Gastroesophageal sphincter (tissue), 4 donors: ENCODE measurements around the gene SLC22A6. TPM values are rescaled to one million over a fixed set of nuclear protein-coding genes. Genes with fewer than 3 reads are reported as not detected.

ENCODE experiments used
- ATAC-seq: fragments of 150-250 bp; one replicate; pipeline ENCODE4 v1.9.1; 2016; ENCODE audit warnings: mild to moderate bottlenecking, moderate library complexity
- H3K27ac ChIP-seq, 4 donors: fragments of 200-600 bp; sonication (generic) in 3 of 4; 1 replicate in 3 of 4; 2 replicates in 1 of 4; pipeline ENCODE4 v1.5.1; 2016 to 2019
- H3K27me3 ChIP-seq: fragments of 200-600 bp; sonication (generic); one replicate; pipeline ENCODE4 v1.5.1; 2019
- H3K36me3 ChIP-seq, 2 donors: fragments of 200-600 bp; sonication (generic); one replicate each; pipeline ENCODE4 v1.5.1; 2019; ENCODE audit warnings: control low read depth in 1 of 2
- H3K4me1 ChIP-seq, 3 donors: fragments of 200-600 bp; sonication (generic); 1 replicate in 2 of 3; 2 replicates in 1 of 3; pipeline ENCODE4 v1.5.1; 2016 to 2019; ENCODE audit warnings: control low read depth in 2 of 3
- H3K4me3 ChIP-seq, 2 donors: fragments of 200-600 bp; sonication (generic); one replicate each; pipeline ENCODE4 v1.5.1; 2019; ENCODE audit warnings: mild to moderate bottlenecking in 1 of 2, moderate library complexity in 1 of 2
- H3K9me3 ChIP-seq, 3 donors: fragments of 200-600 bp; sonication (generic); one replicate each; pipeline ENCODE4 v1.5.1; 2017 to 2019; ENCODE audit warnings: control low read depth in 2 of 3
- CTCF ChIP-seq, 4 experiments: fragments of 200-600 bp in 2 of 4; fragments of 450-650 bp in 2 of 4; sonication (generic) in 1 of 4; IDR thresholded peaks; one replicate each; pipeline ENCODE4 v1.5.1; 2017 to 2019; ENCODE audit warnings: antibody characterized with exemption in 4 of 4, mild to moderate bottlenecking in 2 of 4, moderate library complexity in 2 of 4
- EP300 ChIP-seq: sonication (generic); formaldehyde crosslinking; IDR thresholded peaks from one replicate; pipeline ENCODE4 v1.6.1; 2017; ENCODE audit warnings: antibody characterized with exemption, mild to moderate bottlenecking
- POLR2A ChIP-seq, 2 donors: fragments of 450-650 bp; IDR thresholded peaks; one replicate each; pipeline ENCODE4 v1.6.1; 2017; ENCODE audit warnings: antibody characterized with exemption in 2 of 2, mild to moderate bottlenecking in 2 of 2, moderate library complexity in 1 of 2
- POLR2AphosphoS5 ChIP-seq: sonication (generic); formaldehyde crosslinking; IDR thresholded peaks from one replicate; pipeline ENCODE4 v1.6.1; 2017; ENCODE audit warnings: antibody characterized with exemption
- WGBS, 2 donors: methylation state at CpG; one replicate each; pipeline ENCODE4 v1.1.5; 2018; ENCODE audit warnings: low coverage in 1 of 2; 5-methylcytosine and 5-hydroxymethylcytosine counted together
- total RNA-seq, 4 donors: library from RNA; depleted of rRNA; stranded (reverse); fragments of >200 nt; gene quantifications; one replicate each; pipeline ENCODE4 v1.1.0, GENCODE V29; 2016

The SLC22A6 gene
- total RNA-seq, 4 donors from 2014 or later = not detected

GRCh38 chr11:62934496-62934785 is 50.3 kb downstream of the SLC22A6 start:
- no peak for ATAC-seq
- no peaks in the 10 kb centered on the region for H3K27me3 ChIP-seq
- 67% methylated on average over 1 of the region's 1 CpG; no CpG with 5 or more reads in 1 of the 2 donors for WGBS, 2 donors
- no peak for TF ChIP-seq CTCF (IDR thresholded peaks at IDR 0.05)
- TF ChIP-seq EP300 = no peak
- no peak for TF ChIP-seq POLR2AphosphoS5
- TF ChIP-seq POLR2A (IDR thresholded peaks at IDR 0.05) = no peak
- no peaks in the 10 kb centered on the region for H3K9me3 ChIP-seq
- H3K36me3 ChIP-seq = no peaks in the 10 kb centered on the region
- no peak overlapping the region for H3K27ac ChIP-seq
- no peaks in the 10 kb centered on the region for H3K4me1 ChIP-seq
- no peak overlapping the region for H3K4me3 ChIP-seq

- WGBS, 2 donors = 83% methylated on average over 1 to 2 of the region's 5 CpGs
- Histone ChIP-seq H3K27me3 (no peaks in the 10 kb centered on the region), H3K9me3 (no peaks in the 10 kb centered on the region), H3K36me3 (no peaks in the 10 kb centered on the region), H3K4me1 (no peaks in the 10 kb centered on the region), H3K27ac (no peak overlapping the region), H3K4me3 (no peak overlapping the region)
- TF ChIP-seq EP300 (no peak), POLR2AphosphoS5 (no peak), POLR2A (IDR thresholded peaks at IDR 0.05) (no peak), CTCF (IDR thresholded peaks at IDR 0.05) (no peak)
- ATAC-seq = no peak
These were observed 50.8 kb downstream of the SLC22A6 start for GRCh38 chr11:62933750-62934495.

- no peaks in the 10 kb centered on the region for H3K4me1 ChIP-seq
- TF ChIP-seq POLR2A (IDR thresholded peaks at IDR 0.05) = no peak
- no peak for TF ChIP-seq CTCF (IDR thresholded peaks at IDR 0.05)
- TF ChIP-seq POLR2AphosphoS5 = no peak
- no peak for TF ChIP-seq EP300
- 66 to 83% methylated on average over 2 to 5 of the region's 13 CpGs for WGBS, 2 donors
- no peak overlapping the region for H3K4me3 ChIP-seq
- H3K27ac ChIP-seq = no peak overlapping the region
- H3K27me3 ChIP-seq = peaks cover 4% of the 10 kb centered on the region
- ATAC-seq = no peak
- H3K36me3 ChIP-seq = no peaks in the 10 kb centered on the region
- no peaks in the 10 kb centered on the region for H3K9me3 ChIP-seq
These were observed 51.5 kb downstream of the SLC22A6 start for GRCh38 chr11:62933285-62933684.

DNA sequence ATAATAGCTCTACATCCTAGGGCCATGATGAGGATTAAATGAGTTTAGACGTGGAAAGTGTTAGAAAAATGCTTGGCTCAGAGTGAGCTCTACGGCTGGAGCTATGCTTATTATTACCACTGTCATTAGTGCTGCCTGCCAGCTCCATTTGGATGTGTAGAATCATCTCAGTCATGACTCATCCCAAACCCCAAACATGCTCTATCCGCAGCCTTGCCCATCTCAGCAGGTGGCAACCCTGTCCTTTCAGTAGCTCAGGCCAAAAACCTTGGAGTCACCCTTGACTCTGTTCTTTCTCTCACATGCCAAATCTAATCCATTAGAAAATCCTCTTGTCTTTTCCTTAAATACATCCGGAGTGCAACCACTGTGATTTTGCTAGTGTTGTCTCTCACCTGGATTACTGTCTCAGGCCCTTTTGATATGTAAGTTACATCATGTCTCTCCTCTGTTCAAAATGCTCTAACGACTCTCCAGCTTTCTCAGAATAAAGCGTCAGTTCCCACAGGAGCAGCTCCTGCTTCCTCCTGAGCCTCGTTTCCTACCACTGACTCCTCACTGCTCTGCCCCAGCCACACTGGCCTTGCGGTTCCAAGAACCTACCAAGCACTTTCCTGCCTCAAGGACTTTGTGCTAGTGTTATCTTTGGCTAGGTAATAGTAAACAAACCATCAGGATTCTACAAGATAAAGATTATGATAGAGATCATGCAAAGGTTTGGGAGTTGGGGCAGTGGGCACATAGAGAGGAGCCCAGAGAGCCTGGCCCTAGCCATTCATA is 53.1 kb downstream of the SLC22A6 start:
- Histone ChIP-seq H3K4me1 (peaks cover 0 to 6% (median under 1%) of the 10 kb centered on the region in 3 donors), H3K27me3 (peaks cover 20% of the 10 kb centered on the region), H3K36me3 (no peaks in the 10 kb centered on the region), H3K27ac (no peak overlapping the region), H3K4me3 (no peak overlapping the region), H3K9me3 (no peaks in the 10 kb centered on the region)
- 38 to 53% methylated on average over 8 of the region's 8 CpGs for WGBS, 2 donors
- no peak for TF ChIP-seq POLR2AphosphoS5
- no peak for TF ChIP-seq POLR2A (IDR thresholded peaks at IDR 0.05)
- no peak for TF ChIP-seq CTCF (IDR thresholded peaks at IDR 0.05)
- no peak for TF ChIP-seq EP300
- no peak for ATAC-seq

DNA sequence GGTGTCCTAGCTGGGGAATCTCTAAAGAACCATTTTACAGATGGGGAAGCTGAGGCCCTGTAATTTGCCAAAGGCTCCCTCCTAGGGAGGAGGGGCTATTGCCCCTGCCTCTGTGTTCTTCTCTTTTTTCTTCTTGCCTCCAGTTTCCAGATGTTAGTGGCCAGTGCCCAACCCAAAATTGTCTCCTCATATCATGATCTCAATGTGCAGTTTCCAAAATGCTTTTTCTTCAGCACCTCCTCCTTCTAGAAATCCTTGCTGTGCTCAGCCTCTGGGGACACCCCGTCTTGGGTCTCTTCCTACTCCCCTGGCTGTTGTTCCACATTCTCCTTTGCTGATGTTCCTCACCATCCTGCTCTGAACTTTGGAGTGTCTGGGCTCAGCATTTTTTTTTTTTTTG is 54.1 kb downstream of the SLC22A6 start:
- ATAC-seq = no peak
- Histone ChIP-seq H3K4me1 (peaks cover 0 to 16% (median 10%) of the 10 kb centered on the region in 3 donors), H3K36me3 (no peaks in the 10 kb centered on the region), H3K27ac (no peak overlapping the region), H3K27me3 (peaks cover 30% of the 10 kb centered on the region), H3K9me3 (no peaks in the 10 kb centered on the region), H3K4me3 (no peak overlapping the region)
- WGBS, 2 donors = 33 to 62% methylated on average over 1 of the region's 1 CpG
- TF ChIP-seq EP300 = no peak
- TF ChIP-seq POLR2AphosphoS5 = no peak
- TF ChIP-seq POLR2A (IDR thresholded peaks at IDR 0.05) = no peak
- TF ChIP-seq CTCF (IDR thresholded peaks at IDR 0.05) = no peak
